Measurements from ENCODE around the gene HOXC6.

The HOXC6 gene

DNA sequence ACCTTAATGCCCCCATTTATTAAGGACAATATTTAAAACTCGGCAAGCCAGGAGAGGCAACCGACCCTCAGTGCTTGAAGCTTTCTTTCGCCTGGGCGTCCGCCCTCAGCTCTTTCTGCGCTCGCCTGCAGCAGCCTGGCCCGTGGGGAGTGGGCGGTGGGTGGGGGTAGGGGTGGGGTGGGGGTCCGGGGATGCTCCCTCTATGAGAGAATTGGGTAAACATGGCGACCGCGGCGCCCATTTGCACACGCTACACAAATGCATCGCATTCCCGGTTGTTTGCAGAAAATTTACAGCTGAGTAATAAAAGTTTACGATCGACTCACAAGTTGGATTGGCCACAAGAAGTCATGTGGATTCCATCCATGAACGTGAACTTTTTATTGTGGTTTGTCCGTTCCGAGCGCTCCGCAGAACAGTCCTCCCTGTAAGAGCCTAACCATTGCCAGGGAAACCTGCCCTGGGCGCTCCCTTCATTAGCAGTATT, 11.7 kb upstream of the HOXC6 start:
- DNase-seq, result no peak

DNA sequence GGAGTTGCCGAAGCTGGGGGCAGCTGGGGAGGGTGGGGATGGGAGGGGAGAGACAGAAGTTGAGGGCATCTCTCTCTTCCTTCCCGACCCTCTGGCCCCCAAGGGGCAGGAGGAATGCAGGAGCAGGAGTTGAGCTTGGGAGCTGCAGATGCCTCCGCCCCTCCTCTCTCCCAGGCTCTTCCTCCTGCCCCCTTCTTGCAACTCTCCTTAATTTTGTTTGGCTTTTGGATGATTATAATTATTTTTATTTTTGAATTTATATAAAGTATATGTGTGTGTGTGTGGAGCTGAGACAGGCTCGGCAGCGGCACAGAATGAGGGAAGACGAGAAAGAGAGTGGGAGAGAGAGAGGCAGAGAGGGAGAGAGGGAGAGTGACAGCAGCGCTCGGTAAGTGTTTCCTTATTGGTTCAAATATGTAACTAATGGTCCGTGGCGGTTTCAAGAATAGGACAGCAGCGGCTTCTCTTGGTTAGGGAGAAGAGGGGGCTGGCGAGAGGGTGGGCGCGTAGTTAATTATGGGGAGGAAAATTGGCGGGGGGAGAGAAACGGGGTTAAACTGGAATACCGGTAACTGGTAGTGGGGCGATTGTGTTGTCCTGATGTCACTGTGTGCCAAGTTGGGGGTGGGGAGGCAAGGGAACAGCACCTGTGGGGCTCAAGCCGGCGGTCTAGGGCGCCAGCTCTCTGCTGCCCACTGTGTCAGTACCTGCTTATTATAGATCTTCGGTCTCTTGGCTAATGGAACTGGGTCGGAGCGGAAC, 11.0 kb upstream of the HOXC6 start:
- no peak for DNase-seq

DNA sequence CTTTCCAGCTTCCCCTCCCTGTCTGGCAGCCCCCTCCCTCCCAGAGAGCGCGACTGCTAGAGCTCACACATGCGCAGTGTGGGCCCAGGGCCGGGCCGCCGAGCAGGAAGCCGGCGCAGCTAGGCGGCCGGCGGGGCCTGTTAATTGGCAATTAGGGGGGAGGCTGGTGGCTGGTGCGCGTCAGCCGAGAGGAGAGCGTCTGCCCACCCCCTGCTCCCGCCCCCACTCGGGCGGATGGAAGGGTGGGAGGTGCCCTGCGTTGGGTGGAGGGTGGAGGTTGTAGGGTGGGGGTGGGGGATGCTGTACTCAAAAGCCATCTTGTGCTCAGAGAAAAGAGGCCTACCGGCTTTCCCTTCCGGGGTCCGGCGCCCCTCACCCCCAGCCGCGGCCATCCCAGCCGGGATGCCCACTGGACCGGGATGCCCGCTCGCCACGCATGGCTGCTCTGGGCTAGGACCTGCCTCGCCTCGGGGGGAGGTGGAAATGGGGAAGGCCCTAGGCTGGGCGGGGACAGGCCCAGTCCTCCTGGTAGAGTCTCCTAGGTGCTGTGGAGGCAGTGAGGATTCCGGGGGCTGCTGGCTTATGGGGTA, 10.3 kb upstream of the HOXC6 start:
- peak; percentile 63 for DNase-seq

DNA sequence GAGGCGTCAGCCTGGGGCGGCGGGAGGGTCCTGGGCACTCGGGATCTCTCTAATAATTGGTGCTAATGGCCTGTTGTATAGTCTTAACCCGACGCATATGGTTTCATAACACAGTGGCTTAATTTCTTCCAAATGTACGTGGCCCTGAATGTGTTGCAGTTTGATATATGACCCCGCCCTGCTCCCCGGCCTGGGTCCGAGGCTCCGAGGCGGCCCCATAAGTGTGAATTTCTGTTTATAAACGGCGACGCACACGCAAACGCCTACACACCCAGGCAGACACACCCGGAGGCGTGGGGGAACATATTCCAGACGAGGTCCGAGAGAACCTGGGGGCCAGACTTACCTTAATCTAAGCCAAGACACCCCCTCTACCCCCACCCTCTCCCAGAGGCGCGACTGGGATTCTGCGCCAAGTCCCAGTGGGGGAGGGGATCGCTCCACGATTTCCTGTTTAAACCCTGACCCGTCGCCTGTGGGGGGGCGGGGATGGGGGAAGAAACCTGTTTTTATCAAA, 9.7 kb upstream of the HOXC6 start:
- DNase-seq, result no peak

DNA sequence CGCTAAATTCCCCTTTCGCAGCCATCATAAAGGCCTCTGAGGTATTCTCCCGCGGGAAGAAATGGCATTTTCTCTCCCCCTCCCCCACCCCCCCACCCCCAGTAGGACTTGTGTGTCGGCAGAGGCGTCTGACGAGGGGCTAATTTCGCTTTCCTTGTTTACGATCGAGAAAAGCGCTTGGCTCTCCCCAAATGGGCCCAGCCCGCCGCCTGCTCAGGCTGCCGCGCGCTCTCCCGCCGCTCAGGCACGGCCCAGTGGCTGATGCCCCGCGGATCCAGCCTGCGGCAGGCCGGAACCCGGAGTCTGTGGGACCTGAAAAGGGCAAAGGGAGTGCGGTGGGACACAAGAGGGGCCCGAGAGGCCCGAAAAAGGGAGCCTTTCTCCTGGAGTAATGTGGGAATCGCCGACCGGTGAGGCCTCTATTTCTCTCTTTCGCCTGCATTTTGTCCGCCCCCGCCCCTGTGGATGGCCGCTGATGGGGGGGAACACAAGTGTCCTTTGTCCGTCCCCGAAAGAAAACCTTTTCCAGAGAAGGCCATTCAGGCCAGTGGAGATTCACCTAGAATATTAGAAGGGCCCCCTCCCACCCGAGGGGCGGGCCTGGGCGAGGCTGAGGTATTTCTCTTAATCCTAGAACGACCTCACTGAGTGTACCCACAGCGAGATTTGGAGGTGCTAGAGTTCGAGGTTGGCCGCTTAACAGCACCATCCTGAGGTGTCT, 9.0 kb upstream of the HOXC6 start:
- no peak for DNase-seq

DNA sequence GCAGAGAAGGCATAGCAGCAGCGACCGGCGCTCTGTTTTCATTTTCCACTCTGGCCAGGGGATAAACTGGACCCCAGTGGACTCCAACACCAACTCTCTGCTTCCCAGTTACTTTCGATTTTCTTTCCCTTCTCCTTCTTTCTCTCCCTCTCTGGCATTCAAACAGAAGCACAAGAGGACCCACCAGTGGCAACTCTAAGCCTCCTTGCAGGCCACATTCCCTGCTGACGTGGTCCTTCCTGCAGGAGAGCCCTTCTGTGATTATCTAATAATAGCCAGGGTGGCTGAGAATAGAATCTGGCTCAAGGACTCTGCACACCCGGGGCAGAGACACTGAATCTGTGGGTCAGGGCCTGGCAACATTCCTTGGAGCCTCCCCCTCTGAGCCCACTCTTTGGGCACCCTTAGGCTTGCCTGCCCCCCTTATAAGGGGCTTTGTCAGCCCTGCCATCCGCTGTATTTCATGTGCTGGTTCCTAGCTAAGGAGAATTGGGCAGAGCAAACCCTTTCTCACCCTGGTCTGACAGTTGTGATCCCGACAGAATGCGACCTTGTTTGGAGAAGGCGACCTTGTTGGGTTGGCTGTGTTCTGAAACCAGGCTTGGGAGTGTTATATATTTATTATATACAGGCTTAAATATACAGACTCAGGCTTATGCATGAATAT, 8.2 kb upstream of the HOXC6 start:
- no peak for DNase-seq

DNA sequence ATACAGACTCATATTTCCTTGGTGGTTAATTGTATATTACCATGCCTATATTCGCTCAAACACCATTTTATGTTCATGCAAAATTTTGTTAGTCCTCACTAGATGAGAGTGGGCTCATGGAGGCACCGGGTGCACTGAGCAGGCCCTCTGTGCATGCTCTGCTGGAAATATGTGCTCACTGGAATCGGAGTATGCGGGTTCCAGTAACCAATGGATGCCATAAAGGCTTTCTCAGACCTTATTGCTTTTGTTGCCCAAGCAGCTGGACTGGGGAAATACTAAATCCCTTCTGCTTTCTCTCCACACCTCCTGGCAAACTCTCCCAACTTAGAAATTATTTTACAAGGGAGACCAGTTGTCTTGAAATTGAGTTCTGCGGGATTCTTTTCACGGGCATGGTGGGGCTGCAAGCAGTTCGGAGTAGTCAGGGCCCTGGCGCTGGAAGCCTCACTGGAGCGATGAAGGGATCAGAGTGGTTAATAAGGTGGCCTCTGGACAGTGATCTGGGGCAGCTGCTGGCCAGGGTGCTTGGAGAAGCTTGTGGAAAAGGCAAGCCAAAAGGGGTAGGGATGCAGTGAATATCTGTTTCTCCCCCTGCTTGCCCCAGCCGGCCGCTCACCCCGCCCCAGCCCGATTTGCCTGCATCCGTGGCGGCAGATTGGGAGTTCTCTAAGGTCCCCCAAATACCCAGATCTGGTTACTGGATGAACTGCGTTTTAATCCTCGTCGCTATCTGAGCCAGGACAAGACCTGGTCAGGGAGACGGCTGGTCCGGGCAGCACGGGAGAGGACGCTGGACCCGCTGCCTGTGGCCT, 7.4 kb upstream of the HOXC6 start:
- no peak for DNase-seq

DNA sequence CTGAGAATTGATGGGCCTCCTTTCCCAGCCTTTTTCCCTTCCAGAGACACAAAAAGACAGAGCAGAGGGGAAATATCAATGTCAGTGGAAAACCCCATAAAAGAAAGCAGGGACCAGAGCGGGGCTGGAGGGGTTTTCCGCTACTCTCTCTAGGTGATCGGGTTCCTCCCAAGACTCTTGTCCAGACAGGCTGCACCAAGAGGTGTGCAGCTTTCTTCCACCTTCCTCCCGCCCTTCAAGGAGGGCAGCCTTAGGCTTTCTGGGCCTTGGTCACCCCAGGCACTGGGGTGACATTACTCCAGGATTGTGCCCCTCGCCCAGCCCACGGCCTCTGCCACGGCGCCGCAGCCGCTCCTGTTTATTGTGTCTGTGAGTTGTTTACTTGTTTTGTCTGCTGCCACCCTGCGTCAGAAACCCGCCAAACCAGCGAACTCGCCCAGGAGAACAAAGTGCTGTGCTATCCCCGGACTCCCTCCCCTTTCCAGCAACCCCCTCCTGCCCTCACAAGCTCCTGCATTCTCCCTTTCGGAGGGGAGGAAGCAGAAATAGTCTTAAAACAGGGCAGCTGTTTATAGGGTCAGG, 6.7 kb upstream of the HOXC6 start:
- DNase-seq, result no peak

DNA sequence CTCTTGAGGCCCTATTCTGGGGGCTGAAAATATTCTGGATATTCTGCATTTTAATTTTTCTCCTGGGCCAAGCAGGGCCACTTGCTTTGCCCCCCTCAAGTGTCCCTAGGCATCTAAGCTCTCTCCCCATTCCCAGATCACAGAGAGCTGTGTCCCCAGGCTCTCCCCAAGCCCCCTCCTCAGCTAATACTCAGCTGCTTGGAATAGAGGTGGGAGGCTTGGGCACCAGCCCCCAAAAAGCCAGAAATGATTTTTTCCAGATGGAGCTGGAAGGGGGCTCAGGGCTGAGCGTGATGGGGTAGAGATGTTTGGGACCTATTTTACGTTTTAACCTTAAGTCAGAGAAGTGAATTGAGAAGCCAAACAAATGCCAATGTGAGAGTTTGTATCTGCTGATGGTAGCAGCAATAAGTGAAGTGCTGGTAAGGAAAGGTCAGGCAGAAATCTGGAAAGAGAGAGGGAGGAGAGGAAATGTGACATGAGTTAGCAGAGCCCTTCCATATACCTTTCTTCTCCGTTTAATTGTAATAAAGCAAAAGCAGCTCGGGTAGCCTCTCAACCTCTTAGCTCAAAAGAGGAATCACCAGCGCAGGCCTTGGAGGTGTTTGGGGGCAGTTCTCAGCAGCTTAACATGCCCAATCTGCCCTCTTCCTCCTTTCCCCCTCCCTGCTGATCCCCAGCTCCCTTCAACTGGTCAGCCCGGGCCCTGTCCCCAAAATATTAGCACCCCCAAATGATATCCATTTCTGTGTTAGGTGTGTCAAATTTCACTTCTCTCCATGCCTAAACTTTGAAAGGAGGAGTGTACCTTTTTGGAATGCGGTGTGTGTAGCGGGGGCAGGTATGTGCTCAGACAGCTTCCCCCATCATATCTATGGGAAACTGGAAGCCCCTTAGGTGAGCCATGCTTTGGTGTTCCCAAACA, 5.0 kb upstream of the HOXC6 start:
- no peak for DNase-seq

DNA sequence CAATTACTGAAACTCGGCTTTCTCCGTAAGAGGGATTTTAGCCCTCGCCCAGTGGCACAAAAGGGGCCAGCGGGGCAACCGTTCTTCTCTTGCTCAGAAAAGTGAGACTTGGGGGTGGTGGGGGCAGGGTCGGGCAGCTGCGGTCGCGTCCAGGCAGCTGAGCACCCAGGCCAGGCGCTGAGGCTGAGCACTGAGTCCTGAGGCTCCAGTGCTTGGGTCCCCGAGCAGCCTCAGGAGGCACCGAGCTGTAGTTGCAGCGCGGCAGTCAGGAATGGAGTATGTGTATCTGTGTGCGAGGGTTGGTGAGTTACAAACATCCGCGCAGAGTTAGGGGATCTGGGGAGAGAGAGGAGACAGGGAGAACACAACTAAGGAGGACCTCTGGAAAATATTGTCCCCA, 4.1 kb upstream of the HOXC6 start:
- no peak for DNase-seq

DNA sequence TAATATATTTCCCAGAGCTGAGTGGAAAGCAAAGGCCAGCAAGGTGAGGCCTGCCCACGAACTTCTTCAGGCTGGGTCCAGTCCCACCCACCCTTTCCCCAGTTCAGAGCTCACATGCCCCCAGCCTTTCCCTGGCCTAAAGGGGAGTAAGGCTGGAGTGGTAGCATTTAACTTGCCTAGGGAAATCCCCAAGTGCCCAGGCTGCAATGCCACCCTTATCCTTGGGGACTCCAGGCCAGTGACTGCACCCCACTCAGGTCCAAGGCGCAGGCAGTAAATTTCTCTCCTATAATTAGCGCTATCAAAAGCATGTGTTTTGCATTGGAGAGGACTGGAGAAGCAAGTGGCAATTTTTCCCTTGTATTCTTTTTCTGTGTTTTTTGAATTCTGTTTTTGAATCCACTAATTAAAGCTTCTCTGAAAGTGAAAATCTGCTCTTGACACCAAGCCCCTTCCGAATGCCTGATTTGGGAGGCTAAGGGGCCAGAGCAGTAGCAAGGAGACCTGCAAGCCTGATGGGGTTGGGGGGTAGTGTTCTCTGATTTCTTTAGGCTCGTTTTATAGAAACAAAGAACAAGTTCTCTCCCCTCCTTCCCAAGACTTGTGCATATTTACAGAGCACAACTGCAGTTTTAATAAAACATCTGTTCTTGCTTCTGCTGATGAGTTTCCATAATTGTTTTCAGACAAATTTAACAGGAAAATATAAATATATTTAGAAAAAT, 3.5 kb upstream of the HOXC6 start:
- no peak for DNase-seq

DNA sequence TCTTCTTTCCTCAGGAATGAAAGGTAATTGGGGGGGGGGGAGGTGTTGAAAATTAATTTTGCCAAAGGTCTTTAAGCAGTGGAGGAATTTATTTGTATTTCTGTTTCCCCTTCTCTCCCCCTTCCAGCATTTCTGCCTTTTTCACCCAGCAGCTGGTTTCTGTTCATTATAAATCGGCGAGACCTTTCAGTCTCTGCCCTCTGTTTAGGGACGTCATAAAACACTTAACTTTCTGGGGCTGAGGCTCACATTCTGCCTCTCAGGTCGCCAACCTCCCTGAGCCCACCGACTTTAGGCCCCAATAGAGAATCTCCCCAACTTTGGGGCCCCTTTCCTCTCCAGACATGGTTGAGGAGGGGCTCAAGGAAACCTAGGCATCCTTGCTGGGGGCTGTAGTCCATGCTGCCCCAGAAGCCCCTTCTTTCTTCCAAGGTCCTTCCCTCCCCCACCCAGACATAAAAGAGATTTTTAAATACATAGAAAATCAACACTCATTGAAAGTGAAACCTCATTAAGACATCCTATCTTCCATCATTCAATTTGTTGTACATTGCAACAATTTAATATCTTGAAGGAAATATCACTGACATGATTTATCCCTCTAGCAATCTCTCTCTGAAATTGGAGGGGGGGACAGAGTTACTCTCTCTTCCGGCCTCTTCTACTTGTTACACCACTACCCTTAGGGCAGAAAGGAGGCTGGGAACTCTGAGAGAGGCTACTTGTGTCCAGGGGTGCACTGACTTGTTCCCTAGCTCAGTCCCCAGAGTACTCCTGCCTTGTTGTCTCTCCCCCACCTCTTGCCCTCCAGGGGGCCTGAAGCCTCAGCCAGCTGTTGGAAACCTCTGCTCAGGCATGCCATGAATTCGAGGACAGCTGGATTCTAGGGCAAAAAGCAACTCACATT, 2.5 kb upstream of the HOXC6 start:
- no peak for DNase-seq

DNA sequence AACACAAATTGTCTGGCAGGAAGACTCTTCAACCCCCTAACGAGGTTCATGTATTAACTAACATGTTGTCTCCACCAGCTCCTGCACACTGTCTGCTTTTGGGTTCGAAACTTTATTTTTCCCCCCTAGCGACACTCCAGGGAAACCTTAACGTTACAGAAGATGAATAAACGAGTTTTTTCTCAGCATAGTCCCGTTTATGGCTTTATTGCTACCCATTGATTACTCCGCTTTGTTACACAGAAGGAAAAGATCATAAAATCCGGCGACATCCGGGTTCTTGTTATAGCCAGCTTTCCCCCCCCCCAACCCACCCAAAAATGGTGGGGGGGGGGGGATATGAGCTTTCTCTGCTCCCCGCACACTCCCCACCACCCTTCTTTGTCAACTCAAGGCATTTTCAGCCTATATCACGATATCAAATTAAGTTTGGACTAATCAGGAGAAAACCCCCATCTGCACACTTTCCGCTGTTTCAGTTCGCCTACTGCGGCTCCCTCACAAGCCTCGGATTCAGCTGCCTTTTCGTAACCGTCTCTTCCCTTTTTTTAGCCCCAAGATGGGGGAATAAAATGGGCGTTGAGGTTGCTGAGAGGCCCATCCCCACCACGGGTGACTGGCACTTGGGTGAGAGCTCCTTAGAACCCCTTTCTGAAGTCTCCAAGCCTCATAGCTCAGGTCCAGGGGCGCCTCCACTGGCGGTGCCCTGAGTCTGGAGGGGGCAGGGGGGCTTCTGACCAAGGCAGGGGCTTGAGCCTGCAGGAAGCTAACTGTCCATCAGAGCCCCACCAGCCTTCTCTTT, 1.4 kb upstream of the HOXC6 start:
- no peak for DNase-seq

DNA sequence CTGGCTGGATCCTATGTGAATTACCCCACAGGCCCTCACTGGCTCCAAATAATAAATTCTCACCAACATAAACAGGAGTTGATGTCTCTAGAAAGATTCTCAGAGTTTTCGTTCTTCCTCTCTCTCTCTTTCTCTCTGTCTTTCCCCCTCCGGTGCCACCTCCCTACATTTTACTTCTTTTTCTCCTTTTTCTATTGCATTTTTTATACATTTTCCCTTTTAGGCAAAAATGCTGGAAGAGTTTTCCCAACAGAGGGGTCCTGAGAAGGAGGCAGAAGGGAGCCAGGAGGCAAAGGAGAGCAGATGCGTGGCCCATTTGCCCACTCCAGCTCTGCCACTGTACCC, 826 bp upstream of the HOXC6 start:
- DNase-seq, result no peak

DNA sequence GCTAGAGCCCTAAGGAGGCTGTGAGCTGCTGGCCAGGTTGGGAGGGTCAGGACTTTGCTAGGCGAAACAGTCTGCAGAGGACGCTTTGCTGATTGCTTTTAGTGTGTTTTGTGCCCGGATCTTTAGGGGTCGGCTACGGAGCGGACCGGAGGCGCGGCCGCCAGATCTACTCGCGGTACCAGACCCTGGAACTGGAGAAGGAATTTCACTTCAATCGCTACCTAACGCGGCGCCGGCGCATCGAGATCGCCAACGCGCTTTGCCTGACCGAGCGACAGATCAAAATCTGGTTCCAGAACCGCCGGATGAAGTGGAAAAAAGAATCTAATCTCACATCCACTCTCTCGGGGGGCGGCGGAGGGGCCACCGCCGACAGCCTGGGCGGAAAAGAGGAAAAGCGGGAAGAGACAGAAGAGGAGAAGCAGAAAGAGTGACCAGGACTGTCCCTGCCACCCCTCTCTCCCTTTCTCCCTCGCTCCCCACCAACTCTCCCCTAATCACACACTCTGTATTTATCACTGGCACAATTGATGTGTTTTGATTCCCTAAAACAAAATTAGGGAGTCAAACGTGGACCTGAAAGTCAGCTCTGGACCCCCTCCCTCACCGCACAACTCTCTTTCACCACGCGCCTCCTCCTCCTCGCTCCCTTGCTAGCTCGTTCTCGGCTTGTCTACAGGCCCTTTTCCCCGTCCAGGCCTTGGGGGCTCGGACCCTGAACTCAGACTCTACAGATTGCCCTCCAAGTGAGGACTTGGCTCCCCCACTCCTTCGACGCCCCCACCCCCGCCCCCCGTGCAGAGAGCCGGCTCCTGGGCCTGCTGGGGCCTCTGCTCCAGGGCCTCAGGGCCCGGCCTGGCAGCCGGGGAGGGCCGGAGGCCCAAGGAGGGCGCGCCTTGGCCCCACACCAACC, 1.5 kb downstream of the HOXC6 start:
- DNase-seq, result no peak

DNA sequence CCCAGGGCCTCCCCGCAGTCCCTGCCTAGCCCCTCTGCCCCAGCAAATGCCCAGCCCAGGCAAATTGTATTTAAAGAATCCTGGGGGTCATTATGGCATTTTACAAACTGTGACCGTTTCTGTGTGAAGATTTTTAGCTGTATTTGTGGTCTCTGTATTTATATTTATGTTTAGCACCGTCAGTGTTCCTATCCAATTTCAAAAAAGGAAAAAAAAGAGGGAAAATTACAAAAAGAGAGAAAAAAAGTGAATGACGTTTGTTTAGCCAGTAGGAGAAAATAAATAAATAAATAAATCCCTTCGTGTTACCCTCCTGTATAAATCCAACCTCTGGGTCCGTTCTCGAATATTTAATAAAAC, 2.2 kb downstream of the HOXC6 start:
- DNase-seq, result no peak

DNA sequence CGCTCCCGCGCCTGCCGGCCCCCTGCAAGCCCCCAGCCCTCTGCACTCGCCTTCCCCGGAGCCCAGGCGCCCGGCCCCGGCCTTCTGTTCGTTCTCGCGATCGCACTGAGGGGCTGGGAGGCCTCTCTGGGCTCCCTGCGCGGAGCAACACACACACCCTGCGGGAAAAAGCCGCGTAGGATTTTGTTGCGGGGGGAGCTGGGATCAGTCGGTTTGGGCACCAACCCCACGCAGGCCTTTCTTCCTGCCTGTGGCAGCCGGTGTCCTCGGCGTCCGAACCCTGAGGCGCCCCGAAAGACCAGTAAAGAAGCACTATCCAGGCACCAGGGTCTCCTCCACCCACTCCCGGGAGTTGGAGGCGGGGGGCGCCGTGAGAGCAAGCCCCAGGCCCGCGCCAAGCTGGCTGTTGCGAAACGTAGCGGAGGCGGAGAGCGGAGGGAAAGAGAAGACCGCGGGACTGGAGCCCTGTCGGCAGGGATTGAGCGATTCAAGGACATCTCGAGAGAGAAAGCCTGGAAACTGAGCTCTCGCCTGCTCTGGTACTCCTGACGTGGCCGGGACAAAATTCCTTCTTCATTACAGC, 2.7 kb downstream of the HOXC6 start:
- no peak for DNase-seq

Measured in activated CD4-positive, CD25-positive, alpha-beta regulatory T cell treated with anti-CD3 and anti-CD28 coated beads, Interleukin-2, amount 50 U/mL, for 72 hours (primary cell).